Measurements from ENCODE around the gene ALKAL2. TPM values are rescaled to one million over a fixed set of nuclear protein-coding genes. Genes with fewer than 3 reads are reported as not detected.

ALKAL2 gene
- polyA plus RNA-seq, 1 donor = 4.4 TPM

DNA sequence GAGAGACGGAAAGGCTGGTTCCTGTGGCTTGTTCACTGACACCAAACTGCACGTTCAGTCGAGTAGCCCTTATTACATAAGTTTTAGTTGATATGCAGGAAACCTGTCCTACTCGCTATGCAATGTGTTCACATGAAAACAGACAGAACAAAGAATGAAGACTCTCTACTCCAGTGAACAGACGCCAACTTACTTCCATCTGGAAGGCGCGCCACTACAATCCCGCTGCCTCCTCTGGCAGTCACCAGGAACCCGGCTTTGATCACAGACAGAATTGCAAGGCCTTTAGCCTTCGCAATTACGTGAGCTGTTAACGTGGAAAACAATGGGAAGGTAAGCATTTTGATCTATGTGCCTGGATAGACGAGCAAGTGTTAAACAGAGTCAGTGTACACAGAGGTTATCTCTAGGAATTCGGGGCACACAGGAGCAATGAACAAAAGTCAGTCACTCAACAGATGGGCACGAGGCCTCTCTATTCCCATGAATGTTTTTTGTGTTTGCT, 38.3 kb downstream of the ALKAL2 start:
- no peaks in the 10 kb centered on the region for H3K4me1 ChIP-seq (ENCODE audit: control insufficient read depth, insufficient read depth, low read length)
- no peak overlapping the region for H3K4me3 ChIP-seq (ENCODE audit: low read length)
- DNase-seq = no peak
- H3K36me3 ChIP-seq (ENCODE audit: control insufficient read depth, insufficient read depth, low read length) = peaks cover 51% of the 10 kb centered on the region
- WGBS (ENCODE audit: insufficient coverage, low lambda C conversion rate) = 73% methylated on average over 2 of the region's 15 CpGs
- H3K9me3 ChIP-seq (ENCODE audit: control insufficient read depth, low read depth, low read length) = no peaks in the 10 kb centered on the region
- H3K27me3 ChIP-seq (ENCODE audit: control insufficient read depth, insufficient read depth, low read length) = no peaks in the 10 kb centered on the region
- H3K27ac ChIP-seq (ENCODE audit: low read length) = no peak overlapping the region

- Histone ChIP-seq H3K9me3 (ENCODE audit: control insufficient read depth, low read depth, low read length) (no peaks in the 10 kb centered on the region), H3K4me3 (ENCODE audit: low read length) (no peak overlapping the region), H3K27ac (ENCODE audit: low read length) (no peak overlapping the region), H3K27me3 (ENCODE audit: control insufficient read depth, insufficient read depth, low read length) (no peaks in the 10 kb centered on the region), H3K4me1 (ENCODE audit: control insufficient read depth, insufficient read depth, low read length) (no peaks in the 10 kb centered on the region), H3K36me3 (ENCODE audit: control insufficient read depth, insufficient read depth, low read length) (peaks cover 56% of the 10 kb centered on the region)
- DNase-seq = no peak
- whole genome bisulfite sequencing (ENCODE audit: insufficient coverage, low lambda C conversion rate) = 100% methylated on average over 1 of the region's 2 CpGs
These were observed 39.2 kb downstream of the ALKAL2 start for GRCh38 chr2:248724-249123.

DNA sequence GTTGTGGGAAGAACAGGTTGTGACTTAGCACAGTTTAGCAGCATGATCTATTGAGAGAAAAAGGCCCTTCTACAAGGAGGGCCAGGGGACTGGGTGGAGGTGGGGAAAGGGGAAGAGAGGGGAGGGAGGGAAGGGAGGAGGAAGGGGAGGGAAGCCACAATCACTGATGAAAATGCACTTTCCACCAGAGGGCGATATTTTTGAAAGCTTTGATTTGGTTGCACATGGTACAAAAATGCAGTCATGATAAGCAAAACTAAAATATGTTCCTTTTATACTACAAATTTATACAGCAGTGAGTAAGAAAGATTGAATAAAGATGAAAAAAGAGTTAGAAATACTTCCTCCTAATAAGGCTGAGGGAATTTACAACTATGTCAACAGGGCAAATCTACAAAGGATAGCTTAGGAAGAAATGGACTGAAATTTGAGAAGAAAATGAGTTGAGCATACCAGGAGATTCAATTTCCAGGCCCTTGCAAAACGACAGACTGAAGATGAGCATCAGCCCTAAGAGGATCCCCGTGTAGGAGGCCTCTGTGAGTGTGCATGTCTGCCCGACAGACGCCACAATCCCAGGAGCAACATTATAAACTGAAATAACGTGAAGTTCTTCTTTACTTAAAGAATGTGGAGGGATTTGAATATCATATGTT, 41.3 kb downstream of the ALKAL2 start:
- no peaks in the 10 kb centered on the region for H3K27me3 ChIP-seq (ENCODE audit: control insufficient read depth, insufficient read depth, low read length)
- no peak overlapping the region for H3K4me3 ChIP-seq (ENCODE audit: low read length)
- WGBS (ENCODE audit: insufficient coverage, low lambda C conversion rate) = 100% methylated on average over 1 of the region's 6 CpGs
- H3K27ac ChIP-seq (ENCODE audit: low read length) = no peak overlapping the region
- no peaks in the 10 kb centered on the region for H3K9me3 ChIP-seq (ENCODE audit: control insufficient read depth, low read depth, low read length)
- H3K4me1 ChIP-seq (ENCODE audit: control insufficient read depth, insufficient read depth, low read length) = no peaks in the 10 kb centered on the region
- peaks cover 50% of the 10 kb centered on the region for H3K36me3 ChIP-seq (ENCODE audit: control insufficient read depth, insufficient read depth, low read length)
- DNase-seq = peak; percentile 23 to 36

- WGBS (ENCODE audit: insufficient coverage, low lambda C conversion rate) = 100% methylated on average over 1 of the region's 7 CpGs
- H3K36me3 ChIP-seq (ENCODE audit: control insufficient read depth, insufficient read depth, low read length) = peaks cover 47% of the 10 kb centered on the region
- H3K4me1 ChIP-seq (ENCODE audit: control insufficient read depth, insufficient read depth, low read length) = no peaks in the 10 kb centered on the region
- no peaks in the 10 kb centered on the region for H3K27me3 ChIP-seq (ENCODE audit: control insufficient read depth, insufficient read depth, low read length)
- no peak overlapping the region for H3K4me3 ChIP-seq (ENCODE audit: low read length)
- H3K9me3 ChIP-seq (ENCODE audit: control insufficient read depth, low read depth, low read length) = no peaks in the 10 kb centered on the region
- no peak overlapping the region for H3K27ac ChIP-seq (ENCODE audit: low read length)
- DNase-seq = no peak
These were observed 43.3 kb downstream of the ALKAL2 start for GRCh38 chr2:244547-244946.

GRCh38 chr2:238869-239268, 49.0 kb downstream of the ALKAL2 start:
- Histone ChIP-seq H3K4me3 (ENCODE audit: low read length) (no peak overlapping the region), H3K4me1 (ENCODE audit: control insufficient read depth, insufficient read depth, low read length) (no peaks in the 10 kb centered on the region), H3K9me3 (ENCODE audit: control insufficient read depth, low read depth, low read length) (no peaks in the 10 kb centered on the region), H3K36me3 (ENCODE audit: control insufficient read depth, insufficient read depth, low read length) (peaks cover 28% of the 10 kb centered on the region), H3K27me3 (ENCODE audit: control insufficient read depth, insufficient read depth, low read length) (no peaks in the 10 kb centered on the region), H3K27ac (ENCODE audit: low read length) (no peak overlapping the region)
- no peak for DNase-seq
- 100% methylated on average over 1 of the region's 5 CpGs for WGBS (ENCODE audit: insufficient coverage, low lambda C conversion rate)

GRCh38 chr2:238431-238830, 49.5 kb downstream of the ALKAL2 start:
- peaks cover 25% of the 10 kb centered on the region for H3K36me3 ChIP-seq (ENCODE audit: control insufficient read depth, insufficient read depth, low read length)
- no peak overlapping the region for H3K4me3 ChIP-seq (ENCODE audit: low read length)
- no peak overlapping the region for H3K27ac ChIP-seq (ENCODE audit: low read length)
- H3K9me3 ChIP-seq (ENCODE audit: control insufficient read depth, low read depth, low read length) = no peaks in the 10 kb centered on the region
- no peaks in the 10 kb centered on the region for H3K4me1 ChIP-seq (ENCODE audit: control insufficient read depth, insufficient read depth, low read length)
- no peaks in the 10 kb centered on the region for H3K27me3 ChIP-seq (ENCODE audit: control insufficient read depth, insufficient read depth, low read length)
- 63% methylated on average over 1 of the region's 3 CpGs for WGBS (ENCODE audit: insufficient coverage, low lambda C conversion rate)
- no peak for DNase-seq

DNA sequence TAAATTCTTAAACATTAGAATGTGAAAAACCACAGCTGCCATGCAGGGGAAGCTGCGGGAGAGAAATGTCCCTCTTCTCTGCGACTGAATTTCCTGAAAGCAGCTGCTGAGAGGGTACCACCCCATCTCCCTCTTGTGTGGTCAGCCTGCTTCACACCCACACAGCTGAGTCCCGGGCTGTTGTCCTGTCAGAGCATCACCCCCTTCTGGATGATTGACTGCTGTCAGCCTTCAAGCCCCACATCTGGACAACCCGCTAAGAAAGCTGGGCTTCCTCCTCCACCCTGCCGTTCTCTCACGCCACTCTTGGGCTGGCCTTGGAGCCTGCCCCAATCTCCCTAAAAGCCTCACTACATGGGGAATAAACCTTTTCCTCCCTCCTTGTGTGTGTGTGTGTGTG, 50.0 kb downstream of the ALKAL2 start:
- H3K36me3 ChIP-seq (ENCODE audit: control insufficient read depth, insufficient read depth, low read length) = peaks cover 24% of the 10 kb centered on the region
- H3K27me3 ChIP-seq (ENCODE audit: control insufficient read depth, insufficient read depth, low read length) = no peaks in the 10 kb centered on the region
- no peaks in the 10 kb centered on the region for H3K9me3 ChIP-seq (ENCODE audit: control insufficient read depth, low read depth, low read length)
- no peak overlapping the region for H3K27ac ChIP-seq (ENCODE audit: low read length)
- H3K4me3 ChIP-seq (ENCODE audit: low read length) = no peak overlapping the region
- H3K4me1 ChIP-seq (ENCODE audit: control insufficient read depth, insufficient read depth, low read length) = no peaks in the 10 kb centered on the region
- no peak for DNase-seq
- no CpG with 5 or more reads among the region's 6 CpGs for WGBS (ENCODE audit: insufficient coverage, low lambda C conversion rate)

DNA sequence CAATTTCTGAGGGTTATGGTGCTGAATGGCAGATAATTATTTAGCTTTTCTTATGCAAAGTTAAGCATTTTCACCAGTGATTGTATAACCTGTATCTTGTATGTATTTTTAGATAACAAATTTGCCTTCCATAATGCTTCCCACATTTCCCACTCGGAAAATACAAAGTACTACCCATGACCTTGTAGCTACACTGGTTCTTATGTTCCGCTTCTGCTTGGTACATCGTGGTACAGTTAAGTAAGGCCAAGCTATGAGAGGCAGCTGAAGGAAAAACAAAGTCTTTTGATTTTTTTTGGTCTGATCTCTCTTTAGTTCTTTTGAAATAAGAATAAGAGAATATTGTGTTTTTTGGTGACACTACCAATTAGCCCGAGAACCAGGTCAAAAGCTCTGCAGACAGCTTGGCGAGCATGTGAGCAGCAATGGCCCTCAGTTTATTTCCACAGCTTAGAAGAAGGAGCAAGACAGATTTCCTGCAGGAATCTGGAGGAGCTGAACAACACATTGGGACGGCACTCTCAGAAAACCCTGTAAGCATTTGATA, 50.8 kb downstream of the ALKAL2 start:
- H3K27me3 ChIP-seq (ENCODE audit: control insufficient read depth, insufficient read depth, low read length) = no peaks in the 10 kb centered on the region
- 90% methylated on average over 2 of the region's 6 CpGs for WGBS (ENCODE audit: insufficient coverage, low lambda C conversion rate)
- H3K27ac ChIP-seq (ENCODE audit: low read length) = no peak overlapping the region
- H3K4me1 ChIP-seq (ENCODE audit: control insufficient read depth, insufficient read depth, low read length) = no peaks in the 10 kb centered on the region
- no peaks in the 10 kb centered on the region for H3K9me3 ChIP-seq (ENCODE audit: control insufficient read depth, low read depth, low read length)
- no peak overlapping the region for H3K4me3 ChIP-seq (ENCODE audit: low read length)
- no peak for DNase-seq
- H3K36me3 ChIP-seq (ENCODE audit: control insufficient read depth, insufficient read depth, low read length) = peaks cover 22% of the 10 kb centered on the region

DNA sequence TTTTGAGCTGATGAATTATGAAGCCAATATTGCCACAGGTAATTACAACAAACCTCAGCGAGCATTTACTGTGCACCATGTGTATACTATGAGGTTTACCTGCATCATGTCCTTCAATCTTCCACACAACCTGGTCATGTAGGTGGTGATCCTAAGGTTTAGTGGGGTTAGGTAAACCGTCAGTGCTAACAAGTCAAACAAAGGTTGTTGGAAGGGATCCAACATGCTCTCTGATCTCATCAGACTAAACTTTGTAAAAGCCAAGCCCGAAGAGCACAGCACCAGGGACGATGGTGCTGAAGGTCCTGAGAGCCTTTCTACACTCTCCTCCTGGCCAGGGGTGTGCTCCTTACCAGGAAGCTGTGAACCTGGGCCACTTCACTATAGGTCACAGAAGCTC, 53.5 kb downstream of the ALKAL2 start:
- H3K4me1 ChIP-seq (ENCODE audit: control insufficient read depth, insufficient read depth, low read length) = no peaks in the 10 kb centered on the region
- H3K27me3 ChIP-seq (ENCODE audit: control insufficient read depth, insufficient read depth, low read length) = no peaks in the 10 kb centered on the region
- H3K4me3 ChIP-seq (ENCODE audit: low read length) = no peak overlapping the region
- WGBS (ENCODE audit: insufficient coverage, low lambda C conversion rate) = no CpG with 5 or more reads among the region's 4 CpGs
- H3K9me3 ChIP-seq (ENCODE audit: control insufficient read depth, low read depth, low read length) = no peaks in the 10 kb centered on the region
- no peak for DNase-seq
- H3K27ac ChIP-seq (ENCODE audit: low read length) = no peak overlapping the region
- peaks cover 25% of the 10 kb centered on the region for H3K36me3 ChIP-seq (ENCODE audit: control insufficient read depth, insufficient read depth, low read length)

DNA sequence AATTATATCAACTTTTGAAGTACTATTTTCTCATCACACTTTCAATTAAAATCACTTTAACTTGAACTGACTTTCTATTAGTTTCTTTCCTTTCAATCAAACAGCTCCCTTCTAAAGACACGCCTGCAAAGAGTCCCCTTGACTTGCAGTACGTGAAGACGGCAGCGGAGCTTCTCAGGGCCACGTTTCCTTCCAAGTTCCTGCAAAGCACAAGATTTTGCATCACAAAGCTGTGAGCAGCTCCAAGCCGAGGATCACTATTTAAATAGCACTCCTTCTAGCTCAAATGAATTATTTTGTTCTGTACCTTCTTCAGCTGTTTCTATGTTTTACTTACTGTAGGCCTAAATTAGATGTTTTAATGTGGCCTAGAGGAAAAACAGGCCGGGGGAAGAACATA, 54.9 kb downstream of the ALKAL2 start:
- no peak for DNase-seq
- Histone ChIP-seq H3K36me3 (ENCODE audit: control insufficient read depth, insufficient read depth, low read length) (peaks cover 26% of the 10 kb centered on the region), H3K4me3 (ENCODE audit: low read length) (no peak overlapping the region), H3K27ac (ENCODE audit: low read length) (no peak overlapping the region), H3K9me3 (ENCODE audit: control insufficient read depth, low read depth, low read length) (no peaks in the 10 kb centered on the region), H3K4me1 (ENCODE audit: control insufficient read depth, insufficient read depth, low read length) (no peaks in the 10 kb centered on the region), H3K27me3 (ENCODE audit: control insufficient read depth, insufficient read depth, low read length) (no peaks in the 10 kb centered on the region)
- 80% methylated on average over 5 of the region's 7 CpGs for WGBS (ENCODE audit: insufficient coverage, low lambda C conversion rate)

All from large intestine (tissue), 3 donors.